GM18907 (cell line): Measurements from ENCODE around the gene MAGED4.
"Not testable (repeated sequence)": the region's sequence is repeated elsewhere in the genome, so short reads cannot be mapped to it uniquely, and the experiment has no call there.

ENCODE experiments used
- ATAC-seq: cut with Tn5 transposase; IDR thresholded peaks from one replicate; pipeline ENCODE4 v1.9.1; 2021; ENCODE audit warnings: mild to moderate bottlenecking, moderate library complexity; ENCODE audit not compliant: unreplicated experiment

MAGED4 gene

GRCh38 chrX:52184440-52185077 lies at the start of gene MAGED4:
MAGED4 (plus strand) TSS chrX:52184888; CDS start chrX:52185923, 1,035 bp downstream.
- ATAC-seq = not testable (repeated sequence)

- ATAC-seq = no peak
These were observed 45.7 kb upstream of the MAGED4 start for GRCh38 chrX:52138830-52139544.

GRCh38 chrX:52139545-52139895 lies 45.2 kb upstream of the MAGED4 start:
- no peak for ATAC-seq

GRCh38 chrX:52140020-52140419 lies 44.7 kb upstream of the MAGED4 start:
- ATAC-seq = no peak

- ATAC-seq = not testable (repeated sequence)
These were observed 34.0 kb upstream of the MAGED4 start for GRCh38 chrX:52150667-52151066.

- ATAC-seq = not testable (repeated sequence)
These were observed 24.5 kb upstream of the MAGED4 start for GRCh38 chrX:52160140-52160539.

- ATAC-seq = no peak
These were observed 17.8 kb upstream of the MAGED4 start for GRCh38 chrX:52166840-52167239.

- ATAC-seq = not testable (repeated sequence)
These were observed 13.6 kb upstream of the MAGED4 start for GRCh38 chrX:52171055-52171454.

- not testable (repeated sequence) for ATAC-seq
These were observed 378 bp downstream of the MAGED4 start for GRCh38 chrX:52185078-52185453.

- ATAC-seq = not testable (repeated sequence)
These were observed 26.7 kb downstream of the MAGED4 start for GRCh38 chrX:52211405-52211804.

GRCh38 chrX:52213276-52213675 lies 28.6 kb downstream of the MAGED4 start:
- no peak for ATAC-seq

GRCh38 chrX:52216541-52216940 lies 31.9 kb downstream of the MAGED4 start:
- ATAC-seq = no peak

- ATAC-seq = no peak
These were observed 32.9 kb downstream of the MAGED4 start for GRCh38 chrX:52217494-52218160.

- no peak for ATAC-seq
These were observed 36.2 kb downstream of the MAGED4 start for GRCh38 chrX:52220936-52221335.
